ENCODE results near the gene NEMP2. TPM values are rescaled to one million over a fixed set of nuclear protein-coding genes. Genes with fewer than 3 reads are reported as not detected.
"Not testable (repeated sequence)": the region's sequence is repeated elsewhere in the genome, so short reads cannot be mapped to it uniquely, and the experiment has no call there.

NEMP2 gene
- total RNA-seq, 1 donor: 5.6 TPM

DNA sequence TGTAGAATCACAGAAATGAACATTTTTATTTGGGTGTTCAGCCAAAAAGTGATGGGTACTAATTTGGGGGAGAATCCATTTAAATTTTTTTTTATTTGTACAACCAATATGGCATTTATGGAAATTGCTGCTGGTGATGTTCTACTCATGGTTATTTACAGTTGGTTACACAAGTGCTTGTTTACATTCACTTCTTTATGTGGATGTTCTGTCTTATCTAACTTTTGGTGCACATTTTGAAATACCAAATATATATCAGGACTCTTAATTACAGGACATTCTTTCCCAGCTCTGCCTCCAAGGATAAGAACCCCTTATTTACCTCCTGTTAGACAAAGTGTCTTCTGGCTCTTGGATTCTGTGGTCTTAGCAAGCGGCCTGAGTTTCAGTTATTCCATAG, 35.2 kb downstream of the NEMP2 start:
- DNase-seq (ENCODE audit: low read depth): peak; percentile 63
- TF ChIP-seq, protein P1, sequence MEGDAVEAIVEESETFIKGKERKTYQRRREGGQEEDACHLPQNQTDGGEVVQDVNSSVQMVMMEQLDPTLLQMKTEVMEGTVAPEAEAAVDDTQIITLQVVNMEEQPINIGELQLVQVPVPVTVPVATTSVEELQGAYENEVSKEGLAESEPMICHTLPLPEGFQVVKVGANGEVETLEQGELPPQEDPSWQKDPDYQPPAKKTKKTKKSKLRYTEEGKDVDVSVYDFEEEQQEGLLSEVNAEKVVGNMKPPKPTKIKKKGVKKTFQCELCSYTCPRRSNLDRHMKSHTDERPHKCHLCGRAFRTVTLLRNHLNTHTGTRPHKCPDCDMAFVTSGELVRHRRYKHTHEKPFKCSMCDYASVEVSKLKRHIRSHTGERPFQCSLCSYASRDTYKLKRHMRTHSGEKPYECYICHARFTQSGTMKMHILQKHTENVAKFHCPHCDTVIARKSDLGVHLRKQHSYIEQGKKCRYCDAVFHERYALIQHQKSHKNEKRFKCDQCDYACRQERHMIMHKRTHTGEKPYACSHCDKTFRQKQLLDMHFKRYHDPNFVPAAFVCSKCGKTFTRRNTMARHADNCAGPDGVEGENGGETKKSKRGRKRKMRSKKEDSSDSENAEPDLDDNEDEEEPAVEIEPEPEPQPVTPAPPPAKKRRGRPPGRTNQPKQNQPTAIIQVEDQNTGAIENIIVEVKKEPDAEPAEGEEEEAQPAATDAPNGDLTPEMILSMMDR (IDR thresholded peaks at IDR 0.05; ENCODE audit: insufficient read depth, low read depth, low read length): no peak
- no peak overlapping the region for H3K4me3 ChIP-seq (ENCODE audit: low read depth, low read length)

DNA sequence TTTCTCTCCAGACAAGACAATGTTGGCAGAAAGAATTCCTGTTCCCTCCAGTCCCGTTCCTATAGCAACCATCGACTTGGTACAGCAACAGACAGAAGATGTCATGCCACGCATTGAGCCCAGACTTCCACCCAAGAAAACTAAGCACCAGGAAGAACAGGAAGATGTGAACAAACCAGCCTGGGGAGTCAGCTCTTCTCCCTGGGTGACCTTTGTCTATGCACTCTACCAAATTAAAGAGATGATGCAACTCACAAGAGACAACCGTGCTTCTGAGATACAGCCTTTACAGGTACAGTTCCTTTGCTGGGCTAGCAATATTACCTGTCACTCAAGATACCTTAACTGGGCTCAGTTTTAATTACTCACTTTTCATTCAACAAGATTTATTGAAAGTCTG, 37.1 kb downstream of the NEMP2 start:
- H3K4me3 ChIP-seq (ENCODE audit: low read depth, low read length): no peak overlapping the region
- no peak for DNase-seq (ENCODE audit: low read depth)
- TF ChIP-seq, protein P1 (IDR thresholded peaks at IDR 0.05; ENCODE audit: insufficient read depth, low read depth, low read length): no peak

DNA sequence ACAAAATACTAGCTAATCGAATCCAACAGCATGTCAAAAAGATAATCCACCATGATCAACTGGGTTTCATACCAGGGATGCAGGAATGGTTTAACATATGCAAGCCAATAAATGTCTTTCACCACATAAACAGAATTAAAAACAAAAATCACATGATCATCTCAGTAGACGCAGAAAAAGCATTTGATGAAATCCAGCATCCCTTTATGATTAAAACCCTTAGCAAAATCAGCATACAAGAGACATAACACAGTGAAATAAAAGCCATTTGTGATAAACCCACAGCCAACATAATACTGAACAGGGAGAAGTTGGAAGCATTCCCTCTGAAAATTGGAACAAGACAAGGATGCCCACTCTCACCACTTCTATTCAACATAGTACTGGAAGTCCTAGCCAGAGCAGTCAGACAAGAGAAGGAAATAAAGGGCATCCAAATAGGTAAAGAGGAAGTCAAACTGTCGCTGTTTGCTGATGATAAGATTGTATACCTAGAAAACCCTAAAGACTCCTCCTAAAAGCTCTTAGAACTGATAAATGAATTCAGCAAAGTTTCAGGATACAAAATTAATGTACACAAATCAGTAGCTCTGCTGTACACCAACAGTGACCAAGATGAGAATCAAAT, 39.8 kb downstream of the NEMP2 start:
- H3K4me3 ChIP-seq (ENCODE audit: low read depth, low read length); DNase-seq (ENCODE audit: low read depth): not testable (repeated sequence)

DNA sequence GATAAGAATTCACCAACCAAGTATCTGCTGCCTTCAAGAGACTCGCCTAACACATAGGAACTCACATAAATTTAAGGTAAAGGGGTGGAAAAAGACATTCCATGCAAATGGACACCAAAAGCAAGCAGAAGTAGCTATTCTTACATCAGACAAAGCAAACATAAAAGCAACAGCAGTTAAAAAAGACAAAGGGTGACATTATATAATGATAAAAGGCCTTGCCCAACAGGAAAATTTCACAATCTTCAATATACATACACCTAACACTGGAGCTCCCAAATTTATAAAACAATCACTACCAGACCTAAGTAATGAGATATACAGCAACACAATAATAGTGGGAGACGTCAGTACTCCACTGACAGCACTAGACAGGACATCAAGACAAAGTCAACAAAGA, 41.4 kb downstream of the NEMP2 start:
- TF ChIP-seq, protein P1 (IDR thresholded peaks at IDR 0.05; ENCODE audit: insufficient read depth, low read depth, low read length): no peak
- H3K4me3 ChIP-seq (ENCODE audit: low read depth, low read length): no peak overlapping the region
- DNase-seq (ENCODE audit: low read depth): no peak

DNA sequence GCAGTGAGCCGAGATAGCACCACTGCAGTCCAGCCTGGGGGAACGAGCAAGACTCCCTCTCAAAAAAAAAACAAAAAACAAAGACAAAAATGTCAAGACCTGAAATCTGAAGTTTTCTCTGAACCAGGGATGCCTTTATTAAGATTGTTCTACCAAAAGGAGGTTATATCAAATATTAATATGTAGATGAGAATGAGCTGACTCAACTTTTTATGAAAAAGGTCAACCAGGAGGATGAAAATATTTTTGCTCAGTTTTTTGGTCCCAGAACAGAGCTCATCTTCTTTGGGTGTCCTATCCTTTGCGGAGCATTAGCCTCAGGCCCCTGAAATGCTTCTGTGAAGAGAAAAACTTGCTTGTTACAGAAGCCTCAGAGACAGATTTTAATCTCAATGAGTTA, 44.0 kb downstream of the NEMP2 start:
- DNase-seq (ENCODE audit: low read depth): no peak
- no peak overlapping the region for H3K4me3 ChIP-seq (ENCODE audit: low read depth, low read length)
- TF ChIP-seq, protein P1 (IDR thresholded peaks at IDR 0.05; ENCODE audit: insufficient read depth, low read depth, low read length): no peak

DNA sequence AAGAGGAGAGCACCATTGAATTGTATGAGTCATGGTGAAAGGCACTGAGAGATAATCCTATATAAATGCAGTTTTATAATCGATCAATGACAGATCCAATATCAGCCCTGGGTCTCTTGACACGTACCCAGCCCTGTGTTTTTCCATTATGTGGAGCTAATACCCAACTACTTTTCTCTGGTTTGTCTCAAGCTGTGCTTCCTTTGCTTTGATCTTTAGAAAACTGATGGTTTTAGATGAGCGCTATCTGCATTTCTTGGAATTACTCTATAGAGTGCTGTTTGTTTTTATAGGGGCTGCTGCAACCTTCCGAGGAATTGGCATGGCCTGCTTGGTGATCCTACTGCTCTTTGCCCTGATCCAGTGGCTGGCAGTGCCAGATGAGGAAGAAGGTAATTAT, 45.0 kb downstream of the NEMP2 start:
- H3K4me3 ChIP-seq (ENCODE audit: low read depth, low read length): no peak overlapping the region
- TF ChIP-seq, protein P1 (IDR thresholded peaks at IDR 0.05; ENCODE audit: insufficient read depth, low read depth, low read length): no peak
- no peak for DNase-seq (ENCODE audit: low read depth)

DNA sequence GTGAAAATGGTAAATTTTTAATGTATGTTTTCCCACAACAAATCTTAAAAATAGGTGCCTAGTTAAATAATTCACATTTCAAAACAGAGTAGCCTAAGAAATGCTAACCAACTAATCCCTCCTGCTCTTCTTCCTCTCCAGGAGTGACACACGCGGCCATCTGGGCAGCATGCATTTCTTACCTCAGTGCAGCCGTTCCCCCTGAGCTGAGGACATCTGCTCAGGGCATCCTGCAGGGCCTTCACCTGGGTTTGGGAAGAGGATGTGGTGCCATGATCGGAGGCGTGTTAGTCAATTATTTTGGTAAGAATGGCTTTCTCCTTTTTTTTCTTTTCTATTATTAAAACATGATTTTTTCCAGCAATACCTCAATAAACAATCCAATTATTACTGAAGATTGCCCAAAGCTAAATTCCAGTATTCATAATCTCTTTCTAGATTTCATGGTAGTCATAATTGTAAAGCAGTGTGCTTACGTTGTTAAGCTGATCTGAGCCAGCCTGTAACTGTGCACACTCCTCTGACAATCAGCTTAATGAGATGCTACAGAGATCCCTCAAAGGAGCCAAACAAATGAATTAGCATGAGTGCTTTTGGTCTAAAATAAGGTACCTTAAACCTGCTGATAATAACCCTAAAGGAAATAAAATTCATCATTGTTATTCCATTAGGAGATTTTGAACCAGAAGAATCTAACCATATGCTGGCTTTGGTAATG, 45.8 kb downstream of the NEMP2 start:
- TF ChIP-seq, protein P1 (IDR thresholded peaks at IDR 0.05; ENCODE audit: insufficient read depth, low read depth, low read length): no peak
- H3K4me3 ChIP-seq (ENCODE audit: low read depth, low read length): no peak overlapping the region
- DNase-seq (ENCODE audit: low read depth): no peak

Measured in fibroblast of villous mesenchyme (primary cell).